HG03354 (cell line): ENCODE data around the gene FAM114A1.
"Not testable (repeated sequence)": the region's sequence is repeated elsewhere in the genome, so short reads cannot be mapped to it uniquely, and the experiment has no call there.

ENCODE experiments used
- ATAC-seq: cut with Tn5 transposase; IDR thresholded peaks from one replicate; pipeline ENCODE4 v1.9.1; 2021; ENCODE audit warnings: mild to moderate bottlenecking; ENCODE audit not compliant: unreplicated experiment, poor library complexity, severe bottlenecking

Gene FAM114A1

DNA sequence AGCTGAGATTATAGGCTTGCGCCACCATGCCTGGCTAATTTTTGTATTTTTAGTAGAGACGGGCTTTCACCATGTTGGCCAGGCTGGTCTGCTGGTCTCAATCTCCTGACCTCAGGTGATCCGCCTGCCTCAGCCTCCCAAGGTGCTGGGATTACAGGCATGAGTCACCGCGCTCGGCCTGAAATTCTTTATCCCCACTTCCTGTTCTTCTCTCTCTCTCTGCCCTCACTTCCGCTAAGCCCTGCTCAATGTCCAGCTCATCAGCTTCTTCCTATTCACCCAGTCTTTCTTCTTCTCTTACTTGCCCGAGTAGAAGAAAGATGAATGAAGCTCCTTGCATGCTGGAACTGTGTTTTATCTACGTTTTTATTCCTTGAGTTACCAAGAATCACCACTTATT, 120.7 kb downstream of the FAM114A1 start:
- not testable (repeated sequence) for ATAC-seq

GRCh38 chr4:38989487-38989886, 121.9 kb downstream of the FAM114A1 start:
- ATAC-seq = no peak

GRCh38 chr4:38990241-38990640, 122.6 kb downstream of the FAM114A1 start:
- ATAC-seq = no peak

GRCh38 chr4:38993683-38994082, 126.1 kb downstream of the FAM114A1 start:
- no peak for ATAC-seq

DNA sequence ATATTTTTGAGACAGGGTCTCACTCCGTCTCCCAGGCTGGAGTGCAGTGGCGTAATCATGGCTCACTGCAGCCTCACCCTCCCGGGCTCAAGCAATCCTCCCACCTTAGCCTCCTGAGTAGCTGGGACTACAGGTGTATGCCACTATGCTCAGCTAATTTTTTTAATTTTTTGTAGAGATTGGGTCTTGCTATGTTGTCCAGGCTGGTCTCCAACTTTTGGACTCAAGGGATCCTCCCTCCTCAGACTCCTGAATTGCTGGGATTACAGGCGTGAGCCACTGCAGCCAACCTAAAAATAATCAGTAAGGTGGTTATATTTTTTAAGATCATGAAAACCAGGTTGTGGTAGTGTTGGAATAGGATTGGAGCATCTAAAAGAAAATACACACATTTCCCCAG, 126.5 kb downstream of the FAM114A1 start:
- ATAC-seq = no peak
